Urothelium cell line (cell line): Measurements from ENCODE around the gene KATNBL1.

Experiments
- DNase-seq: peaks from one replicate; pipeline ENCODE4 v3.0.0; 2011; ENCODE audit warnings: low spot score, mixed read lengths
- FAIRE-seq: peaks from 2 replicates; lab custom pipeline; 2011; peaks lifted over from hg19 to GRCh38; lab: Jason Lieb, UNC

The KATNBL1 gene

GRCh38 chr15:34209421-34210282 lies at the start of gene KATNBL1:
Gene KATNBL1, minus strand, starts transcription at chr15:34210096. Its CDS starts 46,420 bp downstream, at chr15:34163676.
- DNase-seq: peak; percentile 96
- FAIRE-seq: no peak

- no peak for FAIRE-seq
- DNase-seq: no peak
Measured at GRCh38 chr15:34259566-34259965, 49.7 kb upstream of the KATNBL1 start.

GRCh38 chr15:34258151-34258550 lies 48.3 kb upstream of the KATNBL1 start:
- FAIRE-seq: no peak
- DNase-seq: no peak

- FAIRE-seq: no peak
Measured at GRCh38 chr15:34252545-34252944, 42.6 kb upstream of the KATNBL1 start.

GRCh38 chr15:34248190-34248589 lies 38.3 kb upstream of the KATNBL1 start:
- no peak for DNase-seq
- no peak for FAIRE-seq

More at GRCh38 chr15:34252545-34252944, 42.6 kb upstream of the KATNBL1 start:
- DNase-seq: no peak

GRCh38 chr15:34246276-34246976 lies 36.5 kb upstream of the KATNBL1 start:
- FAIRE-seq (no peak), DNase-seq (no peak)

GRCh38 chr15:34243226-34243625 lies 33.3 kb upstream of the KATNBL1 start:
- DNase-seq: no peak
- no peak for FAIRE-seq

- DNase-seq (no peak), FAIRE-seq (no peak)
Measured at GRCh38 chr15:34242331-34242710, 32.4 kb upstream of the KATNBL1 start.

GRCh38 chr15:34241376-34242330 lies 31.8 kb upstream of the KATNBL1 start:
- FAIRE-seq (no peak), DNase-seq (peak; percentile 22)

GRCh38 chr15:34240537-34240936 lies 30.6 kb upstream of the KATNBL1 start:
- FAIRE-seq: no peak
- no peak for DNase-seq

- FAIRE-seq (no peak), DNase-seq (peak; percentile 79)
Measured at GRCh38 chr15:34239151-34239808, 29.4 kb upstream of the KATNBL1 start.

- DNase-seq: no peak
- FAIRE-seq: no peak
Measured at GRCh38 chr15:34233614-34234013, 23.7 kb upstream of the KATNBL1 start.

- DNase-seq: peak; percentile 8
Measured at GRCh38 chr15:34223904-34224596, 14.2 kb upstream of the KATNBL1 start.

GRCh38 chr15:34217587-34218225 lies 7.8 kb upstream of the KATNBL1 start:
- FAIRE-seq: no peak

More at GRCh38 chr15:34223904-34224596, 14.2 kb upstream of the KATNBL1 start:
- no peak for FAIRE-seq

GRCh38 chr15:34216527-34217270 lies 6.8 kb upstream of the KATNBL1 start:
- no peak for FAIRE-seq
- DNase-seq: no peak

More at GRCh38 chr15:34217587-34218225, 7.8 kb upstream of the KATNBL1 start:
- DNase-seq: peak; percentile 8

- no peak for FAIRE-seq
- no peak for DNase-seq
Measured at GRCh38 chr15:34214135-34214534, 4.2 kb upstream of the KATNBL1 start.

GRCh38 chr15:34213690-34214089 lies 3.8 kb upstream of the KATNBL1 start:
- FAIRE-seq (no peak), DNase-seq (no peak)

GRCh38 chr15:34206011-34206410 lies 3.9 kb downstream of the KATNBL1 start:
- DNase-seq (no peak), FAIRE-seq (no peak)
